Endothelial cell of umbilical vein (primary cell): ENCODE results near the gene RBM5. TPM values are rescaled to one million over a fixed set of nuclear protein-coding genes. Genes with fewer than 3 reads are reported as not detected.
A peak's percentile ranks its signal among the peaks of the same experiment; 100 is the strongest.

ENCODE experiments used
- Bru-seq: library from RNA; stranded (reverse); fragments of 400-500 nt; gene quantifications from one replicate; lab custom pipeline; 2021; lab: Mats Ljungman, UMichigan
- BruChase-seq, 2 experiments: library from RNA; stranded (reverse); fragments of 400-500 nt; gene quantifications; one replicate each; lab custom pipeline; 2021; lab: Mats Ljungman, UMichigan
- BruUV-seq: library from RNA; stranded (reverse); fragments of 400-500 nt; replicated peaks from 2 replicates; lab custom pipeline; 2021; lab: Mats Ljungman, UMichigan
- CTCF ChIA-PET: fragments of 300-600, 350-600 bp; sonication (Branson Sonifier 250); formaldehyde crosslinking; loops from one replicate; lab custom pipeline; 2021; ENCODE audit warnings: antibody characterized with exemption, inconsistent platforms; lab: Charles Lee
- POLR2A ChIA-PET: fragments of 300-600, 350-600 bp; sonication (Branson Sonifier 250); formaldehyde crosslinking; loops from one replicate; lab custom pipeline; 2021; ENCODE audit warnings: antibody characterized with exemption, inconsistent platforms; lab: Charles Lee
- DNase-seq: peaks from one replicate; pipeline ENCODE4 v3.0.0-alpha.2; 2011; ENCODE audit warnings: low read depth, low spot score
- FAIRE-seq: peaks from 2 replicates; lab custom pipeline; 2011; peaks lifted over from hg19 to GRCh38; lab: Jason Lieb, UNC
- H2AFZ ChIP-seq: 2 replicates; pipeline ENCODE4 v1.6.0; 2012; ENCODE audit warnings: low read depth, low read length, control low read depth, inconsistent platforms
- H3K27ac ChIP-seq: 2 replicates; pipeline ENCODE4 v1.5.1; 2011; ENCODE audit warnings: low read depth, mild to moderate bottlenecking, control low read depth, low read length, moderate library complexity; ENCODE audit not compliant: insufficient read depth
- H3K27me3 ChIP-seq, 2 experiments: 2 replicates each; pipeline versions ENCODE4 v1.6.0 to v1.6.1; 2011; ENCODE audit warnings: low read length in 2 of 2, mixed read lengths in 1 of 2; ENCODE audit not compliant: control insufficient read depth in 2 of 2, insufficient read depth in 2 of 2
- H3K36me3 ChIP-seq, 2 experiments: 2 replicates in 1 of 2; 3 replicates in 1 of 2; pipeline ENCODE4 v1.5.1; 2011; ENCODE audit warnings: low read length in 2 of 2, mild to moderate bottlenecking in 1 of 2, moderate library complexity in 1 of 2; ENCODE audit not compliant: control insufficient read depth in 2 of 2, insufficient read depth in 2 of 2; ENCODE audit errors: extremely low read depth in 1 of 2
- H3K4me1 ChIP-seq: 3 replicates; pipeline ENCODE4 v1.5.1; 2011; ENCODE audit warnings: mild to moderate bottlenecking, low read length; ENCODE audit not compliant: control insufficient read depth, insufficient read depth; ENCODE audit errors: extremely low read depth
- H3K4me2 ChIP-seq: 2 replicates; pipeline ENCODE4 v1.6.1; 2011; ENCODE audit warnings: low read length, control low read depth, mixed read lengths; ENCODE audit not compliant: insufficient read depth
- H3K4me3 ChIP-seq, 3 experiments: fragments of 200-600 bp in 1 of 3; sonication (generic), shearing (Covaris generic) in 1 of 3; replicated peaks in 1 of 3; 2 replicates each; pipeline ENCODE4 v1.5.1; 2011 to 2016; ENCODE audit warnings: control low read depth in 3 of 3, low read length in 3 of 3, mild to moderate bottlenecking in 2 of 3, inconsistent platforms in 1 of 3, low read depth in 1 of 3, moderate library complexity in 1 of 3; ENCODE audit not compliant: insufficient read depth in 1 of 3
- H3K79me2 ChIP-seq: 2 replicates; pipeline ENCODE4 v1.6.0; 2012; ENCODE audit warnings: low read length, inconsistent platforms; ENCODE audit not compliant: control insufficient read depth, insufficient read depth
- H3K9ac ChIP-seq: replicated peaks from 2 replicates; pipeline ENCODE3; 2011; ENCODE audit warnings: low read length, control low read depth; ENCODE audit not compliant: insufficient read depth; ENCODE audit errors: extremely low read depth
- H3K9me1 ChIP-seq: replicated peaks from 3 replicates; pipeline ENCODE4 v1.6.0; 2011; ENCODE audit warnings: mild to moderate bottlenecking, low read length; ENCODE audit not compliant: control insufficient read depth, insufficient read depth; ENCODE audit errors: extremely low read depth
- H3K9me3 ChIP-seq: replicated peaks from 2 replicates; pipeline ENCODE4 v1.5.1; 2012; ENCODE audit warnings: low read length, inconsistent platforms; ENCODE audit not compliant: control insufficient read depth, insufficient read depth
- H4K20me1 ChIP-seq: replicated peaks from 2 replicates; pipeline ENCODE3; 2011; ENCODE audit warnings: mild to moderate bottlenecking, low read length; ENCODE audit not compliant: control insufficient read depth, insufficient read depth; ENCODE audit errors: extremely low read depth
- EZH2 ChIP-seq: IDR thresholded peaks from 2 replicates; pipeline ENCODE4 v1.6.1; 2012; ENCODE audit warnings: borderline replicate concordance, low read depth, mild to moderate bottlenecking, moderate library complexity, low read length, inconsistent platforms; ENCODE audit not compliant: severe bottlenecking
- MAX ChIP-seq: IDR thresholded peaks from 2 replicates; pipeline ENCODE4 v1.6.1; 2011; ENCODE audit not compliant: insufficient read depth, insufficient read length
- POLR2A ChIP-seq: IDR thresholded peaks from 2 replicates; pipeline ENCODE4 v1.6.1; 2012; ENCODE audit warnings: low read depth, mild to moderate bottlenecking, control low read depth, low read length
- POLR2AphosphoS5 ChIP-seq: IDR thresholded peaks from 2 replicates; pipeline ENCODE4 v1.6.1; 2012; ENCODE audit warnings: low read depth, mild to moderate bottlenecking, control low read depth, low read length, moderate library complexity; ENCODE audit not compliant: insufficient read depth
- dilution Hi-C: fragments of 300-500 bp; cut with MboI; formaldehyde crosslinking; loops from one replicate; pipeline ENCODE4 v1.15.0; 2019; ENCODE audit warnings: low sequenced_read_pairs; ENCODE audit not compliant: extremely low pct_ligation_motif_present
- intact Hi-C: fragments of 100-400 bp; cut with micrococcal nuclease; formaldehyde crosslinking; loops from one replicate; pipeline ENCODE4 v1.10.0; 2022
- long read RNA-seq: library from polyadenylated mRNA; stranded (forward); transcript quantifications from one replicate; pipeline ENCODE4 v2.0.0, GENCODE V29; 2021
- polyA minus RNA-seq, 3 experiments: library from RNA; depleted of rRNA, polyadenylated mRNA; stranded (reverse); fragments of >200 nt; gene quantifications; 1 replicate in 1 of 3; 2 replicates in 2 of 3; pipeline ENCODE4 v1.2.3, GENCODE V29; 2011
- polyA plus RNA-seq, 4 experiments: library from polyadenylated mRNA; depleted of rRNA in 3 of 4; stranded (reverse) in 3 of 4; unstranded in 1 of 4; fragments of >200 nt; gene quantifications; 2 replicates each; pipeline versions ENCODE4 v1.2.1 to v1.2.3, GENCODE V29; 2011 to 2012; ENCODE audit warnings: missing spikeins in 1 of 4
- total RNA-seq: library from RNA; stranded (reverse); gene quantifications from 2 replicates; pipeline ENCODE4 v1.2.3, GENCODE V29; 2021

RBM5 gene
- total RNA-seq (188 and 190 TPM in 2 replicates), polyA plus RNA-seq (218 and 281 TPM in 2 replicates), polyA minus RNA-seq (405 and 471 TPM in 2 replicates), Bru-seq, nascent RNA (percentile 96 among the genes with signal in this experiment), BruChase-seq, experiment 1, labeled RNA remaining after a 6-hour chase (percentile 95 among the genes with signal in this experiment), BruChase-seq, experiment 2, labeled RNA remaining after a 2-hour chase (percentile 99 among the genes with signal in this experiment)
- 76.5 and 95.5 TPM in 2 replicates for polyA plus RNA-seq (2011; cell fraction: cytosol; rRNA removed)
- 1,244 and 1,382 TPM in 2 replicates for polyA plus RNA-seq (2011; cell fraction: nucleus; rRNA removed)
- polyA plus RNA-seq (2012), result 98.0 and 104 TPM in 2 replicates
- polyA minus RNA-seq (2011; cell fraction: cytosol; rRNA and poly(A)+ RNA removed), result 55.8 TPM
- polyA minus RNA-seq (2011; cell fraction: nucleus; rRNA and poly(A)+ RNA removed), result 412 and 623 TPM in 2 replicates
- long read RNA-seq, transcript RBM5-201 (25 exons, 3,188 nt), result major isoform, 42 of 99 reads
- long read RNA-seq, partial matches to known transcripts, result 28 of 99 reads
- long read RNA-seq, other reads (novel, unspliced or antisense), result 29 of 99 reads

GRCh38 chr3:50088725-50089608 lies at the start of gene RBM5:
RBM5 (plus strand) TSS chr3:50088919; CDS start chr3:50090435, 1,516 bp downstream.
- intact Hi-C loops (loop anchor here (5.0 to 10.0 kb wide), 3 partner anchors 144 to 364 kb away; partner anchors contain the start of genes GMPPB, INKA1 and RBM6), dilution Hi-C loops (no loop called here)
- peaks cover 21 to 29% of the 10 kb centered on the region in 2 experiments for H3K36me3 ChIP-seq
- H3K9ac ChIP-seq, result peak within 1 kb of the TSS; percentile 99
- H3K9me3 ChIP-seq, result no peaks in the 10 kb centered on the region
- peaks cover 14% of the 10 kb centered on the region for H3K4me1 ChIP-seq
- H4K20me1 ChIP-seq, result peaks cover 3% of the 10 kb centered on the region
- DNase-seq, result peak; percentile 92
- peak within 1 kb of the TSS; percentile 62 to 82 (median 82) for H3K4me3 ChIP-seq
- peaks cover 42% of the 10 kb centered on the region for H3K79me2 ChIP-seq
- peak within 1 kb of the TSS; percentile 90 for H3K27ac ChIP-seq
- FAIRE-seq, result peak; percentile 95
- peak within 1 kb of the TSS; percentile 83 for H3K4me2 ChIP-seq
- CTCF ChIA-PET, result interaction anchor here (0.9 to 1.5 kb wide), 3 partner anchors 21 to 385 kb away, joined by 4 read pairs; no protein-coding TSS in a partner anchor
- no peaks in the 10 kb centered on the region for H3K27me3 ChIP-seq
- POLR2A ChIA-PET, result interaction anchor here (0.6 kb wide), 1 partner anchor 304 kb away, joined by 4 read pairs; no protein-coding TSS in a partner anchor
- peak within 1 kb of the TSS; percentile 85 for H2AFZ ChIP-seq
- TSS peak; percentile 80 for BruUV-seq
- no peaks in the 10 kb centered on the region for H3K9me1 ChIP-seq
- TF ChIP-seq MAX, result peak; percentile 49
- peak; percentile 92 for TF ChIP-seq POLR2AphosphoS5
- TF ChIP-seq EZH2, result no peak
- peak; percentile 89 for TF ChIP-seq POLR2A
